Activated effector memory CD4-positive, alpha-beta T cell treated with Interleukin-2 at 50 U/mL for 16 hours (primary cell): ENCODE measurements around the gene ZMIZ1.

Experiments used
- DNase-seq: peaks from one replicate; pipeline ENCODE4 v3.0.0-alpha.2; 2020

Gene ZMIZ1

GRCh38 chr10:79052291-79053080 is 16.3 kb upstream of the ZMIZ1 start:
- no peak for DNase-seq

- DNase-seq, result no peak
These were observed 15.7 kb upstream of the ZMIZ1 start for GRCh38 chr10:79053081-79053434.

GRCh38 chr10:79053481-79054202 is 15.1 kb upstream of the ZMIZ1 start:
- DNase-seq, result no peak

GRCh38 chr10:79054203-79055099 is 14.3 kb upstream of the ZMIZ1 start:
- no peak for DNase-seq

GRCh38 chr10:79055100-79055782 is 13.5 kb upstream of the ZMIZ1 start:
- DNase-seq, result no peak

- no peak for DNase-seq
These were observed 12.9 kb upstream of the ZMIZ1 start for GRCh38 chr10:79055892-79056291.

- DNase-seq, result no peak
These were observed 12.4 kb upstream of the ZMIZ1 start for GRCh38 chr10:79056361-79056735.

- DNase-seq, result no peak
These were observed 11.9 kb upstream of the ZMIZ1 start for GRCh38 chr10:79056736-79057391.

GRCh38 chr10:79057481-79058275 is 11.1 kb upstream of the ZMIZ1 start:
- DNase-seq, result no peak

GRCh38 chr10:79058899-79059841 is 9.6 kb upstream of the ZMIZ1 start:
- no peak for DNase-seq

GRCh38 chr10:79059859-79060379 is 8.8 kb upstream of the ZMIZ1 start:
- no peak for DNase-seq

GRCh38 chr10:79060641-79061255 is 8.0 kb upstream of the ZMIZ1 start:
- no peak for DNase-seq

GRCh38 chr10:79061441-79062315 is 7.1 kb upstream of the ZMIZ1 start:
- no peak for DNase-seq

- no peak for DNase-seq
These were observed 5.7 kb upstream of the ZMIZ1 start for GRCh38 chr10:79063071-79063491.

- peak; percentile 22 for DNase-seq
These were observed 4.9 kb upstream of the ZMIZ1 start for GRCh38 chr10:79063661-79064492.

- DNase-seq, result no peak
These were observed 3.6 kb upstream of the ZMIZ1 start for GRCh38 chr10:79065091-79065551.

- no peak for DNase-seq
These were observed 2.9 kb upstream of the ZMIZ1 start for GRCh38 chr10:79065853-79066252.
